SIG-M5 treated with dmso at 0.1 percent for 504 hours (cell line): ENCODE measurements around the gene CLIC2.
"Not testable (repeated sequence)": the region's sequence is repeated elsewhere in the genome, so short reads cannot be mapped to it uniquely, and the experiment has no call there.

ENCODE experiments used
- DNase-seq: peaks from one replicate; lab custom pipeline; 2025; ENCODE audit not compliant: unreplicated experiment; lab: John Stamatoyannopoulos, UW

Gene CLIC2

GRCh38 chrX:155334486-155335336 is at the start of gene CLIC2:
CLIC2 (minus strand) TSS chrX:155334614; CDS start chrX:155334427, 187 bp downstream.
- DNase-seq: no peak

- not testable (repeated sequence) for DNase-seq
These were observed 48.1 kb upstream of the CLIC2 start for GRCh38 chrX:155382529-155382967.

DNA sequence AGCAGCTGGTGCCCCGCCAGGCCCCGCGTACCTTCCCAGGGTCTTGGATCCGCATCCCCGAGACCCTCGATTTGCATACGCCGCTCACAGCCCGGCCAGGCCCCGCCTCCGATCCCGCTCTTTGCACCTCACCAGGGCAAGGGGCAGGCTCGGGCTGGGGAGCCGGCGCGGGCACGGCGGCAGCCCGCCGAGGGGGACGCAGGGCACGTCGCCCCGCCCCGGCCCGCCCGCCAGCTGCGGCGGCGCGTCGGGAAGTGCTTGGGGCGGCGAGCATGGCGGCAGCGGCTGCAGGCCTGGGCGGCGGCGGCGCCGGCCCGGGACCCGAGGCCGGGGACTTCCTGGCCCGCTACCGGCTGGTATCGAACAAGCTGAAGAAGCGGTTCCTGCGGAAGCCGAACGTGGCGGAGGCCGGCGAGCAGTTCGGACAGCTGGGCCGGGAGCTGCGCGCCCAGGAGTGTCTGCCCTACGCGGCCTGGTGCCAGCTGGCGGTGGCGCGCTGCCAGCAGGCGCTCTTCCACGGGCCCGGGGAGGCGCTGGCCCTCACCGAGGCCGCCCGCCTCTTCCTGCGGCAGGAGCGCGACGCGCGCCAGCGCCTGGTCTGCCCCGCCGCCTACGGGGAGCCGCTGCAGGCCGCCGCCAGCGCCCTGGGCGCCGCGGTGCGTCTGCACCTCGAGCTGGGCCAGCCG is 47.6 kb upstream of the CLIC2 start, which contains the start of gene F8A2:
TSS of gene F8A2 (plus strand) at position 253 of the 686 bp plus-strand sequence. CDS start at position 273, 20 bp downstream.
- not testable (repeated sequence) for DNase-seq

DNA sequence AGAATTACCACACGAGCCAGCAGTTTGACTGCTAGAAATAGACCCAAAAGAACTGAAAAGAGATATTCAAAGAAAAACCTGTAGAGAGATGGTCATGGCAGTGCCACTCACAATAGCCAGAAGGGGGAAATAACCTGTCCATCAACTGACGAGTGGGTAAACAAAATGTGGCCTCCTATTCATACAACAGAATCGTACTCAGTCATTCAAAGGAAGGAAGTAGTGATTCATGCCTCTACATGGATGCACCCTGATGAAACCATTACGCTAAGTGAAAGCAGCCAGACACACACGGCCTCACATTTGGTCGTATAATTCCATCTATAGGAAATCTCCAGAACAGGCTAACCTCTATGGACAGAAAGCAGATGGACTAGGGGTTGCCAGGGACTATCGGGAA is 45.4 kb upstream of the CLIC2 start:
- not testable (repeated sequence) for DNase-seq

DNA sequence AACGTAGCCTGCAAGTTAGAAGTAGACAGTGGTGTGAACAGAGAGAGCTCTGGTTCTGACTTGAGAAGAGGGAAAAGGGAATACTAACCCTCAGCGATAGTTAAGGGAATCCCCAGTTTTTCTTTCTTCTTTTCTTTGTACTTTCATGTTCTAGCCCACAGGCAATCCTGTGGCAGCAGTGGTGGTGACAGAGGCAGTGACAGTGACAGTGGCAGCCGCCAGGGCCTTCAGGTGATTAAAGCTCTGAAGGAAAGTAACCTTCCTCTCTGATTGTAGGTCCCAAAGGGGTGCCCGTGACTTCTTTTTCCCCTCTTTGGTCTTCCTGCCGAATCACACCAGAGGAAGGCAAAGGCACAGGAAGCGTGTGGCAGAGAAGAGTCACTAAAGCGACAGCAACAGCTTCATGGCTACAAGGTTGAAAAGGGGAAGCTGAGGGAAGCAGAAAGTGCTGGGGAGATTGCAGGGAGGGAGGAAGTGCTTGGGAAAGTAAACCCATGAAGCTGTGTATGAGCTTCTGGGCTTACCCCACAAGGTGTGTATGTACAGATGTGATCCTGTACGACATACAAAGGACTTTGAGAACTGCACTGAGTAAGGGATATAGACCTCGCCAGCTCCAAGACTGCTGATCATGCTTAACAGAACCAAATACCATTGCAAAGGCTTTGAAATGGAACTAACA is 39.5 kb upstream of the CLIC2 start:
- DNase-seq: not testable (repeated sequence)

- not testable (repeated sequence) for DNase-seq
These were observed 29.3 kb upstream of the CLIC2 start for GRCh38 chrX:155363712-155364111.

GRCh38 chrX:155349448-155349847 is 15.0 kb upstream of the CLIC2 start:
- not testable (repeated sequence) for DNase-seq

DNA sequence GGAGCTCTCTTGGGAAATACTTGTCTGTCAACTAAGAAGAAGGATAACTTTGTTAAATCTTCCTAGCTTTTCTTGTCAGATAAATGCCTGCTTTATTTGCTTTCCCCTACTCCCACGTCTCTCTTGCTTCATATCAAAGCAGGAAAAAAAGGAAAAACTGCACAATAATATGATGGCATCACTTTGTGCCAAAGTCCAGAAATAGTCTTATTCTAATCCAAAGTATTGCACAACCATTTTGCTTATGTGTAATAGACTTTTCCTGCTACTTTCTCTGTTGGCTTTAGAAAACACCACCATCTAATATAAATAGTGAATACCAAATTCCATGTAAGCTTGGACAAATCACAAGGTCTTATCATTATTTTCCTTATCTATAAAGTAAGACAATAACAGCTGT is 11.3 kb upstream of the CLIC2 start:
- not testable (repeated sequence) for DNase-seq

DNA sequence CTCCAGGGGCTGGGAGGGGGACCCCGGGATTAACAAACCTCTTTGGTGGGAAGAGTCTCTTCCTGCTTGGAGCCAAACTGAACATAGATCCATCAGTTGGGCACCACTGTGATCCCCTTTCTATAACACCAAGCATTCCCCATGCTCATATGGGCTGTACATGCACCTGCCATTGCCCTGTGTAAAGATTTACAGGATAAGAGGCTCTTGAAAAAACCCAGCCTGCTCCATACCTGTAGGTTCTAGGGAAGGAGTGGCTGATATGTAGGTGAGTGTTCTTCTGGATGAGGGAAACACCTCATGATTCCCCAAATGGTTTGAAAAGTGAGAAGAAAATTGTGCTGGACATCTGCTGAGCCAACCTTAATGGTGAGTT is 911 bp upstream of the CLIC2 start:
- not testable (repeated sequence) for DNase-seq

GRCh38 chrX:155333544-155334100 is 792 bp downstream of the CLIC2 start:
- DNase-seq: no peak

DNA sequence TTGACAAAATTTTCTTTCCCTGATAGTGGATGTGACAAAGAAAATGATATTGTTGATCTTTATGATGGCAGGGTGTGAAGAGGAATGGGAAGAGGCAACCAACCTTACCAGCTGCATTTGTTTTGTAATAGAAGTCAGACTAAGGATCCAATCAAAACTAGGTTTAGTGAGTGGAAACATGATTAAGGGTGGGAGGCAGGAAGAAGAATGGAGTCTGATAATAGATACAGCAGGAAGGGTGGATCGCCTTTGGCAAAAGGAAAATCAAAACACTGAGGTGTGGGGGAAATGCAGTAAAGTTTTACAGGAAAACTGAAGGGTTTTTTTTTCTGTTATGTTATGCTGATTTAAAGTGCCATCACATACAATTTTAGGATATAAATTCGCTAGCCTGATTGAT is 3.4 kb downstream of the CLIC2 start:
- DNase-seq: no peak

DNA sequence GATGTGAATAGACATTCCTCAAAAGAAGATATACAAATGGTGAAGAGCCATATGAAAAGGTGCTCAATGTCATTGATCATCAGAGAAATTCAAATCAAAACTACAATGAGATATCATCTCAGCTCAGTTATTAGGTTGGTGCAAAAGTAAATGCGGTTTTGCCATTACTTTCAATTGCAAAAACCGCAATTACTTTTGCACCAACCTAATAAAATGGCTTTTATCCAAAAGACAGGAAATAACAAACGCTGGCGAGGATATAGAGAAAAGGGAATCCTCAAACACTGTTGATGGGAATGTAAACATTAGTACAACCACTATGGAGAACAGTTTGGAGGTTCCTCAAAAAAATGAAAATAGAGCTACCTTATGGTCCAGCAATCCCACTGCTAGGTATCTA is 5.1 kb downstream of the CLIC2 start:
- DNase-seq: no peak

DNA sequence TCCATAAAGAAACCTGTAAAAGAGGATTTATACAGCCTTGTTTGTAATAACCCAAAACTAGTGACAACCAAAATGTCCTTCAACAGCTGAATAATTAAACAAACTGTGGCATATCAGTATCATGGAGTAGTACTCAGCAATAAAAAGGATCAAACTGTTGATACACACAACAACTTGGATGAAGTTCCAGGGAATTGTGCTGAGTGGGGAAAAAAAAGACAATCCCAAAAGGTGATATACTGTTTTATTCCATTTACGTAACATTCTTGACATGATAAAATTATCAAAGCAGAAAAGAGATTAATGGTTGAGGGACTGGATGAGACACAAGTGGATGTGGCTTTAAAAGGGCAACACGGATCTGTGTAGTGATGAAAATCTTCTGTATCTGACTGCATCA is 7.8 kb downstream of the CLIC2 start:
- DNase-seq: no peak

DNA sequence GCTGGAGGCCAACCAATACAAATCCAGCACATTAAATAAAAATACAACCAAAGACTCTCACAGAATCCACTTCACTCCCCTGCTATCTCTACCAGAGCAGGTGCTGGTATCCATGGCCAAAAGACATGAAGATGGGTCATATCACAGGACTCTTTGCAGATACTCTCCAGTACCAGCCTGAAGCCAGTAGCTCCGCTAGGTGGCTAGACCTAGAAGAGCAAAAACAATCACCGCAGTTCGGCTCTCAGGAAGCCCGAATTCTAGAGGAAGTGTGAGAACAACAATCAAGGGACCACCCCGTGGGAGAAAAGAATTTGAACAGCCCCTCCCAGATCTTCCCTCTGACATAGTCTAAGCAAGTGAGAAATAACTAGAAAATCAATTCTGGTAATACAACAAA is 20.2 kb downstream of the CLIC2 start:
- DNase-seq: no peak

DNA sequence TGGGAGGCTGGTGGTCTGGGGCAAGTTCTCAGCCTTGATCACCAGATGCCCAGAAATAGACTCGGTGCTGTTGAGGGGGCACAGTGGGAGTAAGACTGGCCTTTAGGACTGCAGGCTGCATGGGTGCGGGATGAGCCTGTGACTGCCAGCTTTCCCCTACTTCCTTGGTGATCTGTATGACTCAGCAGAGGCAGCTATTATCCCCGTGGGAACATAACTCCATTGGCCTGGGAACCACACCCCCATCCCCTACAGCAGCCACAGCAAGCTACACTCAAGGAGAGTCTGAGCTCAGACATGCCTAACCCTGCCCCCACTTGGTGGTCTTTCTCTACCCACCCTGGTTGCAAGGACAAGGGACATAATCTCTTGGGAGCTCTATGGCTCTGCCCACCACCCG is 20.6 kb downstream of the CLIC2 start:
- no peak for DNase-seq

DNA sequence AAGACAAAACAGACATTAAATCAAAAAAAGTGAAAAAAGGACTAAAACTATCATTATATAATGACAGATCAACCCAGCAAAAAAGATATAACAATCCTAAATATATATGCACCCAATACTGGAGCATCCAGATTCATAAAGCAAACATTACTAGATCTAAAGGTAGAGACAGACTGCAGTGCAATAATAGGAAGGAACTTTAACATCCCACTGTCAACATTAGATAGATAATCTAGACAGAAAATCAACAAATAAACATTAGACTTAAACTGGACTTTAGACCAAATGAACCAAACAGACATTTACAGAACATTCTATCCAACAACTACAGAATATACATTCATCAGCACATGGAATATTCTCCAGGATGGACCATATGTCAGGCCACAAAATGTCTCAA is 40.6 kb downstream of the CLIC2 start:
- no peak for DNase-seq

GRCh38 chrX:155279873-155280272 is 54.5 kb downstream of the CLIC2 start:
- no peak for DNase-seq

- DNase-seq: no peak
These were observed 63.4 kb downstream of the CLIC2 start for GRCh38 chrX:155270969-155271368.

GRCh38 chrX:155267995-155268394 is 66.4 kb downstream of the CLIC2 start:
- not testable (repeated sequence) for DNase-seq

- DNase-seq: no peak
These were observed 68.0 kb downstream of the CLIC2 start for GRCh38 chrX:155266439-155266838.
